ENCODE data around the gene VAMP5. TPM values are rescaled to one million over a fixed set of nuclear protein-coding genes. Genes with fewer than 3 reads are reported as not detected.
A peak's percentile ranks its signal among the peaks of the same experiment; 100 is the strongest.
"Not testable (repeated sequence)": the region's sequence is repeated elsewhere in the genome, so short reads cannot be mapped to it uniquely, and the experiment has no call there.

VAMP5 gene
- total RNA-seq, 1 donor from 2014 or later: 1.8 TPM

DNA sequence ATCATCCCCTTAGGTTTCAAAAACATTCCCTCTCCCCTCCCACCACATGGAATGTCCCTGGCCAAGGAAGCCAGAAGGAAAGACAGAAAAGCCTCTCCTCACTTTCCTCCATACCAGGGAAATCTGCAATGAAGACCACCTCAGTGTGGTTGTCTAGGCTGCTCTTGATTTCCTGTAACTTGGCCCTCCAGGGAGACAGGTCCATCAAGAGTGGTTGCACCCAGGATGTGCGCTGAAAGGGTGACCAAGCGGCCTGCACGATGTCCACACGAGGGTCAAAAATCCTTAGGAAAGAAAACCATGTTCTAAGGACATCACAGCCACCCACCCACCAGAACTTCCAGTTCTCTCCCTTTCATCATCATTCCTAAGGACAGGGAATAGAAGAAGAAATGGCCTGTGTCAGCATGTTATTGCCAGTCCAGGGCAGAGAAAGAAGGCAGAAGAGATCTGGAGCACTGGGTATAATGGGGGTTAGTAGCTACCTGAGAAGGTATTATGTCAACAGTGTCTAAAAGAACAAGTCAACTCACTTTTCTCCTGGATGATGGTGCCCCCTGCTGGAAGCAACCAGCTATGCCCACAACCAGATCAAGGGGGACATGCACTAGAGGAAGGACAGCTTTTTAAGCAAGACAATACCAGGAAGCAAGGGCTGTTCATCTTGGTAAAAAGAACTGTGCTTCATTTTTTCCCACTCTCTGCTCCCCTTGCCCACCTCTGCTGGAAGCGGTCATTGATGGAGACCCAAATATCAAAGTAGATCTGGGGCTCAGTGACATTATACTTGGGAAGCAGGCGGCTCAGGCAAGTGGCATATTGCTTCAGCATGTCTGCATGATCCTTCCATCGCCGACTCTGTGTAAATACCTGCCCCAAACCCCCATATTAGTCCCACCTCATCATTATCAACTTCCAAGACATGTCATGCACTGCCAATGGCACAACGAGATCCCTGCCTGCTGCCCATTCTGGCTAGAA, 32.2 kb upstream of the VAMP5 start:
- DNase-seq (ENCODE audit: low spot score): no peak
- Mint-ChIP-seq H3K4me3 (ENCODE audit: unreplicated experiment) (no peak overlapping the region), H3K4me1 (ENCODE audit: low read depth) (peaks cover 12% of the 10 kb centered on the region), H3K27me3 (ENCODE audit: low read depth) (no peaks in the 10 kb centered on the region), H3K36me3 (ENCODE audit: low read depth) (peaks cover 7% of the 10 kb centered on the region), H3K9me3 (ENCODE audit: low read depth) (no peaks in the 10 kb centered on the region), H3K27ac (ENCODE audit: unreplicated experiment) (no peak overlapping the region)
- TF ChIP-seq, protein P1, sequence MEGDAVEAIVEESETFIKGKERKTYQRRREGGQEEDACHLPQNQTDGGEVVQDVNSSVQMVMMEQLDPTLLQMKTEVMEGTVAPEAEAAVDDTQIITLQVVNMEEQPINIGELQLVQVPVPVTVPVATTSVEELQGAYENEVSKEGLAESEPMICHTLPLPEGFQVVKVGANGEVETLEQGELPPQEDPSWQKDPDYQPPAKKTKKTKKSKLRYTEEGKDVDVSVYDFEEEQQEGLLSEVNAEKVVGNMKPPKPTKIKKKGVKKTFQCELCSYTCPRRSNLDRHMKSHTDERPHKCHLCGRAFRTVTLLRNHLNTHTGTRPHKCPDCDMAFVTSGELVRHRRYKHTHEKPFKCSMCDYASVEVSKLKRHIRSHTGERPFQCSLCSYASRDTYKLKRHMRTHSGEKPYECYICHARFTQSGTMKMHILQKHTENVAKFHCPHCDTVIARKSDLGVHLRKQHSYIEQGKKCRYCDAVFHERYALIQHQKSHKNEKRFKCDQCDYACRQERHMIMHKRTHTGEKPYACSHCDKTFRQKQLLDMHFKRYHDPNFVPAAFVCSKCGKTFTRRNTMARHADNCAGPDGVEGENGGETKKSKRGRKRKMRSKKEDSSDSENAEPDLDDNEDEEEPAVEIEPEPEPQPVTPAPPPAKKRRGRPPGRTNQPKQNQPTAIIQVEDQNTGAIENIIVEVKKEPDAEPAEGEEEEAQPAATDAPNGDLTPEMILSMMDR (IDR thresholded peaks at IDR 0.05): peak; percentile 97

DNA sequence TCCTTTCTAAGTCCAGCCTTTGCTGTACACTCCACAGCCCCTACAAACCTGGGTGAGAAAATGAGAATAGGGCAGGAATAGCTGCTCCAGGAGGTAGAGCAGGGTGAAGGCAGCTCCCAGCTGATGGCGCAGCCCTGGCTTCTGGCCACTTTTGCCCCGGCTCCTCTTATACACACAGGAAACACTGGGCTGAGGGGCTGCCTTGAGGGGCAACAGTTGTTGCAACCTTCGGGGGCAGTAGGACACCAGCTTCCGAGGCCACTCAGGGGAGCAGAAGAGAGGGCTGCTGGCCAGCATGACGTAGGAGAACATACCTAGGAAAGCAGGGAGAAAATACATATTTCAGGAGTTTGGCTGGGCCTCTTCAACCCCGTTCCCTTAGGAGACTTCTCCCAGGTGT, 31.0 kb upstream of the VAMP5 start:
- H3K9me3 Mint-ChIP-seq (ENCODE audit: low read depth): no peaks in the 10 kb centered on the region
- H3K4me1 Mint-ChIP-seq (ENCODE audit: low read depth): peaks cover 12% of the 10 kb centered on the region
- no peak overlapping the region for H3K27ac Mint-ChIP-seq (ENCODE audit: unreplicated experiment)

DNA sequence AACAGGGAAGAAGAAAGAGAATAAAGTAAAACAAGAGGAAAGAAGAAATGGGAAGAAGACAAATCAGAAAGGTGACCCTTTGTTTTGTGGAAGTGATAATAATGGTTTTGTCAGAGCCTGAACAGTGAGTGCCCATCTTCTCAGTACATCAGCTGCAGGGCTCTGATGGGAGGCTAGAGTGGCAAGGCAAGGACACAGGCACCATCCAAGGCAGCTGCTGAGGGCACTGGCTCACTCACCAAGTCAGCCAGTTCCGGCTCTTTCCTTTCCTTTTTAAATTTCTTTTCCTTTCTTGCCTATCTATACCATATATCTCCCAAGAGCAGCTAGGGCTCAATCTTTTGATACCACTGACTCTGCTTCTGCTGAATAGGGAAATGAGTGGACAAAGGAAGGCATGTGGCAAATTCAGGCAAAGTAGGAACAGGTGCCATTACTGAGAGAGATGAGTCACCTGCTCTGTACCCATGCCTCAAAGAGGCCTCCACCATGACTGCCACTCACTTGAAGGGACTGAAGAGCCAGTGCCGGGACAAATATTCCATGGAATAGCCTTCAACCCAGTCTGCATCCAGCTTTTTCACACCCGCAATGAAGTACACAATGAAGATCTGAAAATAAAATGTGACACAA, 29.1 kb upstream of the VAMP5 start:
- Mint-ChIP-seq H3K27ac (ENCODE audit: unreplicated experiment) (no peak overlapping the region), H3K36me3 (ENCODE audit: low read depth) (peaks cover 8% of the 10 kb centered on the region), H3K4me1 (ENCODE audit: low read depth) (peaks cover 14% of the 10 kb centered on the region), H3K4me3 (ENCODE audit: unreplicated experiment) (no peak overlapping the region), H3K9me3 (ENCODE audit: low read depth) (no peaks in the 10 kb centered on the region), H3K27me3 (ENCODE audit: low read depth) (no peaks in the 10 kb centered on the region)
- DNase-seq (ENCODE audit: low spot score): no peak
- TF ChIP-seq, protein P1 (IDR thresholded peaks at IDR 0.05): no peak

More for the DNA sequence above, 31.0 kb upstream of the VAMP5 start:
- no peak for DNase-seq (ENCODE audit: low spot score)
- TF ChIP-seq, protein P1 (IDR thresholded peaks at IDR 0.05): no peak
- Mint-ChIP-seq H3K4me3 (ENCODE audit: unreplicated experiment) (no peak overlapping the region), H3K36me3 (ENCODE audit: low read depth) (peaks cover 7% of the 10 kb centered on the region), H3K27me3 (ENCODE audit: low read depth) (no peaks in the 10 kb centered on the region)

DNA sequence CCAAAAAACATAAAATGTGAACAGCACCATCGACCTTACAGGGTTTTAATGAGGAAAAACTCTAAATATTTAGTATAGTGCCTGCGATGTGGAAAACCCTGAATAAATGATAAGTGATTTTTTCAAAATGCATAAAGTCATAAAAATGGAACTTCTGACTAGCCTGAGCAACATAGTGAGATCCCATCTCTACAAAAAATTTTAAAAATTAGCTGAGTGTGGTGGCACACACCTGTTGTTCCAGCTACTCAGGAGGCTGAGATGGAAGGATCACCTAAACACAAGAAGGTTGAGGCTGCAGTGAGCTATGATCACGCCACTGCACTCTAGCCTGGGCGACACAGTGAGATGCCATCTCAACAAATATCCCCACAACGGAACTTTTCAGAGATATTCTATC, 27.1 kb upstream of the VAMP5 start:
- Mint-ChIP-seq H3K4me1 (ENCODE audit: low read depth) (peaks cover 26% of the 10 kb centered on the region), H3K36me3 (ENCODE audit: low read depth) (peaks cover 5% of the 10 kb centered on the region), H3K9me3 (ENCODE audit: low read depth) (no peaks in the 10 kb centered on the region), H3K27me3 (ENCODE audit: low read depth) (no peaks in the 10 kb centered on the region), H3K27ac (ENCODE audit: unreplicated experiment) (no peak overlapping the region), H3K4me3 (ENCODE audit: unreplicated experiment) (no peak overlapping the region)
- DNase-seq (ENCODE audit: low spot score): no peak
- TF ChIP-seq, protein P1 (IDR thresholded peaks at IDR 0.05): no peak

DNA sequence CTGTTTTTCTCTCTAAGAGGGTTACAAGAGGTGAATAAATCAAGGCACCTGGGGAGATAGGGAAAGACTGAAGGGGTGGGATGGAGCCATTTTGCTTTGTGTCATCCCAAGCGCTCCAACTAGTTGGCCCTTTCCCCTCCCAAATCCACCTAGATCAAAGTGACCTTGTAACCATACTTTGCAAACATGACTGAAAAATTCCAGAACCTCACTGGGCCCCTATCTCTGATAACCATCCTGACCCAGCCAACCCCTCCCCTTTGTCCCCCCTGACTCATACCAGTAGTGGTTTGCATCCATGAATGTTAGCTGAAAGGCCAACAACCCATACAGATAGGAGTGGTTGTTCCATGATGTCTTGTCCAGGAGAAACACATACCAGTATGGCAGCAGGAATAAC, 26.1 kb upstream of the VAMP5 start:
- Mint-ChIP-seq H3K9me3 (ENCODE audit: low read depth) (no peaks in the 10 kb centered on the region), H3K27ac (ENCODE audit: unreplicated experiment) (no peak overlapping the region), H3K4me1 (ENCODE audit: low read depth) (peaks cover 26% of the 10 kb centered on the region), H3K4me3 (ENCODE audit: unreplicated experiment) (no peak overlapping the region), H3K27me3 (ENCODE audit: low read depth) (no peaks in the 10 kb centered on the region), H3K36me3 (ENCODE audit: low read depth) (peaks cover 5% of the 10 kb centered on the region)
- DNase-seq (ENCODE audit: low spot score): no peak
- TF ChIP-seq, protein P1 (IDR thresholded peaks at IDR 0.05): no peak

DNA sequence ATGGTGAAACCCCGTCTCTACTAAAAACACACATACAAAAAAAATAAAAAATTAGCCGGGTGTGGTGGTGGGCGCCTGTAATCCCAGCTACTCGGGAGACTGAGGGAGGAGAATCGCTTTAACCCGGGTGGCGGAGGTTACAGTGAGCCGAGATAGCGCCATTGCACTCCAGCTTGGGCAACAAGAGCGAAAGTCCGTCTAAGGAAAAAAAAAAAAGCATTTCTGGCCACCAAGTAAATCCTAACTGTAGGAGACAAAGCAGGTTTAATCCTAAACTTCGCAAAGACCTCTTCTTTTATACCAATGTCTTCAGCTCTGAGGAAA, 23.9 kb upstream of the VAMP5 start:
- H3K9me3 Mint-ChIP-seq (ENCODE audit: low read depth); H3K36me3 Mint-ChIP-seq (ENCODE audit: low read depth); H3K27me3 Mint-ChIP-seq (ENCODE audit: low read depth); DNase-seq (ENCODE audit: low spot score): not testable (repeated sequence)
- peak overlapping the region; percentile 95 for H3K27ac Mint-ChIP-seq (ENCODE audit: unreplicated experiment)
- H3K4me3 Mint-ChIP-seq (ENCODE audit: unreplicated experiment): peak overlapping the region; percentile 92
- peaks cover 26% of the 10 kb centered on the region for H3K4me1 Mint-ChIP-seq (ENCODE audit: low read depth)

Measured in chondrocyte (in vitro differentiated cells).